Measurements from ENCODE around the gene SH2D1A.

DNA sequence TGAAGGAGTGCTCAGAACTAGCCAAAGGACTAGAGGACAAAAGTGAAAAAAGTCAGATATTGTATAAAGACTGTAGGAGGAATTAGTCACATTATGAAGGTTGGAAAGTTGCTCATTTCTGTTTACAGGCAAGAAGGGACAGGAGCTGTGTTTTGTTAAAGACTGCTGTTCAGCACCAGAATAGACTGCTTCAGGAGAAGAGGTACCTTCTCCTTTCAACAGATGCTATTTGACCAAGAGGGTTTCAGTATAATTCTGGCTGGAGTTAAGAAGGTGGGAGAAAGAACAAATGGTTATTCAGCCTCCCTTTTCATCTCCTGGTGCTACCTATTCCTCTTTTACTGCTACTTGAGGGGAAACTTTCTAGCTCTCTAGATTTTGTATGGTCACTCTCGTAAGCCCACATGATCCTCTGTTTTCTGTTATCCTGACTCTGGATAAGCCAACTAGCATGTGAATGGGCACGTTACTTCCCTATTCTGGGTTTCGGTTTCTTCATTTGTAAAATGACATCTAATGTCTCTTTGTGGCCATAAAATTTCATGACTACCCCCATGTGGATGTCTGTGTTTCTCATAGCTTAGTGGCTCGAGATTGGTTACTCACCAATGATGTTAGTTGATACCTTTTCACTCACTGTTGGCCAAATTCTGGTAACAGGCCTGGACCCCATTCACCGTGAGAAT, 68.9 kb downstream of the SH2D1A start:
- TF ChIP-seq ZNF274 (IDR thresholded peaks at IDR 0.05; ENCODE audit: low read depth, low read length) (no peak), YY1 (IDR thresholded peaks at IDR 0.05; ENCODE audit: insufficient read depth, insufficient read length) (no peak), SUZ12 (IDR thresholded peaks at IDR 0.05; ENCODE audit: extremely low read depth, insufficient read depth, insufficient read length) (no peak)
